DOHH2 (cell line): ENCODE data around the gene HBEGF.

Experiments used
- H3F3A ChIP-seq: fragments of 200-600 bp; sonication (generic), shearing (Covaris generic); 2 replicates; pipeline ENCODE4 v1.6.0; 2016; ENCODE audit warnings: antibody characterized with exemption, mild to moderate bottlenecking; ENCODE audit not compliant: control insufficient read depth, insufficient read depth
- H3K27ac ChIP-seq: fragments of 200-600 bp; sonication (generic); 2 replicates; pipeline ENCODE4 v1.5.1; 2014; ENCODE audit warnings: low read depth, mild to moderate bottlenecking, low read length, moderate library complexity
- H3K27me3 ChIP-seq: fragments of 200-600 bp; sonication (generic); 2 replicates; pipeline ENCODE4 v1.6.1; 2014; ENCODE audit warnings: mild to moderate bottlenecking, low read length, mixed read lengths; ENCODE audit not compliant: control insufficient read depth
- H3K36me3 ChIP-seq: fragments of 200-600 bp; sonication (generic); 2 replicates; pipeline ENCODE4 v1.6.1; 2014; ENCODE audit warnings: mild to moderate bottlenecking, low read length, moderate library complexity, mixed read lengths; ENCODE audit not compliant: control insufficient read depth
- H3K4me1 ChIP-seq: fragments of 200-600 bp; sonication (generic); 2 replicates; pipeline ENCODE4 v1.6.1; 2014; ENCODE audit warnings: mild to moderate bottlenecking, low read length, mixed read lengths; ENCODE audit not compliant: control insufficient read depth
- H3K4me2 ChIP-seq: fragments of 200-600 bp; sonication (generic); 2 replicates; pipeline ENCODE4 v1.6.0; 2014; ENCODE audit warnings: mild to moderate bottlenecking, low read length, moderate library complexity
- H3K4me3 ChIP-seq: fragments of 200-600 bp; sonication (generic); 2 replicates; pipeline ENCODE4 v1.5.1; 2014; ENCODE audit warnings: mild to moderate bottlenecking, low read length, mixed read lengths
- H3K79me2 ChIP-seq: fragments of 200-600 bp; sonication (generic); 2 replicates; pipeline ENCODE4 v1.6.1; 2014; ENCODE audit warnings: mild to moderate bottlenecking, low read length, mixed read lengths; ENCODE audit not compliant: control insufficient read depth
- H3K9me2 ChIP-seq: fragments of 200-600 bp; sonication (generic); replicated peaks from 2 replicates; pipeline ENCODE4 v1.6.1; 2014; ENCODE audit warnings: mild to moderate bottlenecking, low read length, mixed read lengths; ENCODE audit not compliant: control insufficient read depth
- H3K9me3 ChIP-seq: fragments of 200-600 bp; sonication (generic); 2 replicates; pipeline ENCODE4 v1.6.1; 2014; ENCODE audit warnings: antibody characterized with exemption, low read length, mixed read lengths; ENCODE audit not compliant: control insufficient read depth, insufficient read depth
- H4K20me1 ChIP-seq: fragments of 200-600 bp; sonication (generic); 2 replicates; pipeline ENCODE4 v1.6.0; 2014; ENCODE audit warnings: low read depth, mild to moderate bottlenecking, antibody characterized with exemption, low read length, moderate library complexity; ENCODE audit not compliant: control insufficient read depth, insufficient read depth
- CTCF ChIP-seq: fragments of 200-600 bp; sonication (generic); IDR thresholded peaks from one replicate; pipeline ENCODE4 v1.5.1; 2014; ENCODE audit warnings: antibody characterized with exemption, mild to moderate bottlenecking, low read depth, low read length; ENCODE audit not compliant: poor library complexity, severe bottlenecking
- EZH2phosphoT487 ChIP-seq: fragments of 200-600 bp; sonication (generic); IDR thresholded peaks from 2 replicates; pipeline ENCODE4 v1.6.1; 2017; ENCODE audit warnings: borderline replicate concordance, mild to moderate bottlenecking, antibody characterized with exemption, low read length, moderate library complexity, mixed read lengths

The HBEGF gene

GRCh38 chr5:140361901-140362300 is 15.5 kb upstream of the HBEGF start:
- H4K20me1 ChIP-seq = no peaks in the 10 kb centered on the region
- H3K36me3 ChIP-seq = no peaks in the 10 kb centered on the region
- no peaks in the 10 kb centered on the region for H3K79me2 ChIP-seq
- peaks cover 9% of the 10 kb centered on the region; the same call in 1 of the 2 replicates for H3K4me1 ChIP-seq
- no peak overlapping the region for H3K27ac ChIP-seq
- H3K27me3 ChIP-seq = no peaks in the 10 kb centered on the region
- no peaks in the 10 kb centered on the region for H3F3A ChIP-seq
- no peaks in the 10 kb centered on the region for H3K9me3 ChIP-seq
- no peak overlapping the region for H3K4me3 ChIP-seq
- no peak for TF ChIP-seq EZH2phosphoT487
- no peak for TF ChIP-seq CTCF
- H3K4me2 ChIP-seq = no peak overlapping the region
- no peaks in the 10 kb centered on the region for H3K9me2 ChIP-seq

- H3K27ac ChIP-seq = no peak overlapping the region
- no peaks in the 10 kb centered on the region for H3K27me3 ChIP-seq
- H3K79me2 ChIP-seq = no peaks in the 10 kb centered on the region
- peaks cover 9% of the 10 kb centered on the region; the same call in 1 of the 2 replicates for H3K4me1 ChIP-seq
- no peaks in the 10 kb centered on the region for H3K9me3 ChIP-seq
- no peak overlapping the region for H3K4me3 ChIP-seq
- no peaks in the 10 kb centered on the region for H3K36me3 ChIP-seq
- no peaks in the 10 kb centered on the region for H3F3A ChIP-seq
- H4K20me1 ChIP-seq = no peaks in the 10 kb centered on the region
- TF ChIP-seq EZH2phosphoT487 (no peak), CTCF (no peak)
- H3K4me2 ChIP-seq = no peak overlapping the region
- no peaks in the 10 kb centered on the region for H3K9me2 ChIP-seq
These were observed 14.5 kb upstream of the HBEGF start for GRCh38 chr5:140360681-140361479.

GRCh38 chr5:140360101-140360500 is 13.7 kb upstream of the HBEGF start, which contains the start of gene SLC4A9:
SLC4A9 (plus strand) TSS chr5:140360194; CDS start chr5:140360237, 43 bp downstream.
- Histone ChIP-seq H3K79me2 (no peaks in the 10 kb centered on the region), H3K9me3 (no peaks in the 10 kb centered on the region), H3K27ac (no peak within 1 kb of the TSS), H3K9me2 (no peaks in the 10 kb centered on the region), H4K20me1 (no peaks in the 10 kb centered on the region), H3K4me2 (no peak within 1 kb of the TSS), H3K4me3 (no peak within 1 kb of the TSS), H3K4me1 (peaks cover 9% of the 10 kb centered on the region; the same call in 1 of the 2 replicates), H3K36me3 (no peaks in the 10 kb centered on the region), H3F3A (no peaks in the 10 kb centered on the region), H3K27me3 (no peaks in the 10 kb centered on the region)
- TF ChIP-seq EZH2phosphoT487 (no peak), CTCF (no peak)
